Renal cortex interstitium (tissue), 15 donors: ENCODE measurements around the gene COA6. TPM values are rescaled to one million over a fixed set of nuclear protein-coding genes. Genes with fewer than 3 reads are reported as not detected.

Source experiments
- DNase-seq, 11 donors: peaks; one replicate each; pipeline ENCODE4 v3.0.0-alpha.2; 2013; ENCODE audit warnings: low read depth in 9 of 11, low spot score in 4 of 11; ENCODE audit errors: extremely low read depth in 1 of 11
- long read RNA-seq, 16 experiments: transcript quantifications; one replicate each; lab custom pipeline, GENCODE V29; 2026
- polyA plus RNA-seq, 3 donors: library from polyadenylated mRNA; unstranded; fragments of 120-200 nt; gene quantifications; one replicate each; pipeline ENCODE4 v1.2.1, GENCODE V29; 2013; ENCODE audit not compliant: insufficient read length in 3 of 3

Gene COA6, protein sequence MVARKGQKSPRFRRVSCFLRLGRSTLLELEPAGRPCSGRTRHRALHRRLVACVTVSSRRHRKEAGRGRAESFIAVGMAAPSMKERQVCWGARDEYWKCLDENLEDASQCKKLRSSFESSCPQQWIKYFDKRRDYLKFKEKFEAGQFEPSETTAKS
- 10 to 100 TPM; 34.2 to 36.0 (median 34.6) TPM for polyA plus RNA-seq
- long read RNA-seq, donor 1, transcript COA6-201 (2 exons, 1,013 nt), result minor isoform, 20 of 41 reads
- long read RNA-seq, donor 1, transcript COA6-203 (3 exons, 710 nt), result major isoform, 21 of 41 reads
- long read RNA-seq, donor 1, partial matches to known transcripts, result 0 of 41 reads
- long read RNA-seq, donor 1, other reads (novel, unspliced or antisense), result 0 of 41 reads
- long read RNA-seq, donor 2, transcript COA6-201 (2 exons, 1,013 nt), result minor isoform, 12 of 36 reads
- long read RNA-seq, donor 2, transcript COA6-203 (3 exons, 710 nt), result major isoform, 22 of 36 reads
- long read RNA-seq, donor 2, partial matches to known transcripts, result 0 of 36 reads
- long read RNA-seq, donor 2, other reads (novel, unspliced or antisense), result 0 of 36 reads
- long read RNA-seq, donor 3, transcript COA6-203 (3 exons, 710 nt), result major isoform, 33 of 48 reads
- long read RNA-seq, donor 3, transcript COA6-202 (3 exons, 641 nt), result minor isoform, 5 of 48 reads
- long read RNA-seq, donor 3, transcript COA6-201 (2 exons, 1,013 nt), result minor isoform, 10 of 48 reads
- long read RNA-seq, donor 3, partial matches to known transcripts, result 0 of 48 reads
- long read RNA-seq, donor 3, other reads (novel, unspliced or antisense), result 0 of 48 reads
- long read RNA-seq, donor 4, transcript COA6-201 (2 exons, 1,013 nt), result minor isoform, 12 of 35 reads
- long read RNA-seq, donor 4, transcript COA6-203 (3 exons, 710 nt), result major isoform, 19 of 35 reads
- long read RNA-seq, donor 4, partial matches to known transcripts, result 0 of 35 reads
- long read RNA-seq, donor 4, other reads (novel, unspliced or antisense), result 0 of 35 reads
- long read RNA-seq, donor 5, result 0 reads
- long read RNA-seq, donor 6, transcript COA6-201 (2 exons, 1,013 nt), result minor isoform, 6 of 36 reads
- long read RNA-seq, donor 6, transcript COA6-202 (3 exons, 641 nt), result minor isoform, 5 of 36 reads
- long read RNA-seq, donor 6, transcript COA6-203 (3 exons, 710 nt), result major isoform, 25 of 36 reads
- long read RNA-seq, donor 6, partial matches to known transcripts, result 0 of 36 reads
- long read RNA-seq, donor 6, other reads (novel, unspliced or antisense), result 0 of 36 reads
- long read RNA-seq, donor 7, transcript COA6-203 (3 exons, 710 nt), result major isoform, 40 of 62 reads
- long read RNA-seq, donor 7, transcript COA6-201 (2 exons, 1,013 nt), result minor isoform, 21 of 62 reads
- long read RNA-seq, donor 7, partial matches to known transcripts, result 0 of 62 reads
- long read RNA-seq, donor 7, other reads (novel, unspliced or antisense), result 0 of 62 reads
- long read RNA-seq, donor 8, transcript COA6-203 (3 exons, 710 nt), result major isoform, 55 of 117 reads
- long read RNA-seq, donor 8, transcript COA6-202 (3 exons, 641 nt), result minor isoform, 9 of 117 reads
- long read RNA-seq, donor 8, transcript COA6-201 (2 exons, 1,013 nt), result minor isoform, 42 of 117 reads
- long read RNA-seq, donor 8, partial matches to known transcripts, result 11 of 117 reads
- long read RNA-seq, donor 8, other reads (novel, unspliced or antisense), result 0 of 117 reads
- long read RNA-seq, donor 9, transcript COA6-201 (2 exons, 1,013 nt), result minor isoform, 8 of 49 reads
- long read RNA-seq, donor 9, transcript COA6-203 (3 exons, 710 nt), result major isoform, 40 of 49 reads
- long read RNA-seq, donor 9, partial matches to known transcripts, result 0 of 49 reads
- long read RNA-seq, donor 9, other reads (novel, unspliced or antisense), result 0 of 49 reads
- long read RNA-seq, donor 10, transcript COA6-201 (2 exons, 1,013 nt), result minor isoform, 20 of 49 reads
- long read RNA-seq, donor 10, transcript COA6-203 (3 exons, 710 nt), result major isoform, 25 of 49 reads
- long read RNA-seq, donor 10, partial matches to known transcripts, result 0 of 49 reads
- long read RNA-seq, donor 10, other reads (novel, unspliced or antisense), result 0 of 49 reads
- long read RNA-seq, donor 11, transcript COA6-203 (3 exons, 710 nt), result major isoform, 21 of 28 reads
- long read RNA-seq, donor 11, transcript COA6-201 (2 exons, 1,013 nt), result minor isoform, 7 of 28 reads
- long read RNA-seq, donor 11, partial matches to known transcripts, result 0 of 28 reads
- long read RNA-seq, donor 11, other reads (novel, unspliced or antisense), result 0 of 28 reads
- long read RNA-seq, donor 12, transcript COA6-203 (3 exons, 710 nt), result major isoform, 16 of 23 reads
- long read RNA-seq, donor 12, transcript COA6-201 (2 exons, 1,013 nt), result minor isoform, 7 of 23 reads
- long read RNA-seq, donor 12, partial matches to known transcripts, result 0 of 23 reads
- long read RNA-seq, donor 12, other reads (novel, unspliced or antisense), result 0 of 23 reads
- long read RNA-seq, donor 13, transcript COA6-201 (2 exons, 1,013 nt), result minor isoform, 18 of 97 reads
- long read RNA-seq, donor 13, transcript COA6-202 (3 exons, 641 nt), result minor isoform, 6 of 97 reads
- long read RNA-seq, donor 13, transcript COA6-203 (3 exons, 710 nt), result major isoform, 67 of 97 reads
- long read RNA-seq, donor 13, partial matches to known transcripts, result 6 of 97 reads
- long read RNA-seq, donor 13, other reads (novel, unspliced or antisense), result 0 of 97 reads
- long read RNA-seq, donor 14, transcript COA6-203 (3 exons, 710 nt), result major isoform, 32 of 49 reads
- long read RNA-seq, donor 14, transcript COA6-201 (2 exons, 1,013 nt), result minor isoform, 13 of 49 reads
- long read RNA-seq, donor 14, partial matches to known transcripts, result 0 of 49 reads
- long read RNA-seq, donor 14, other reads (novel, unspliced or antisense), result 0 of 49 reads
- long read RNA-seq, donor 15, transcript COA6-203 (3 exons, 710 nt), result major isoform, 17 of 21 reads
- long read RNA-seq, donor 15, partial matches to known transcripts, result 0 of 21 reads
- long read RNA-seq, donor 15, other reads (novel, unspliced or antisense), result 0 of 21 reads
- long read RNA-seq, donor 16, transcript COA6-201 (2 exons, 1,013 nt), result minor isoform, 21 of 110 reads
- long read RNA-seq, donor 16, transcript COA6-202 (3 exons, 641 nt), result minor isoform, 6 of 110 reads
- long read RNA-seq, donor 16, transcript COA6-203 (3 exons, 710 nt), result major isoform, 83 of 110 reads
- long read RNA-seq, donor 16, partial matches to known transcripts, result 0 of 110 reads
- long read RNA-seq, donor 16, other reads (novel, unspliced or antisense), result 0 of 110 reads

DNA sequence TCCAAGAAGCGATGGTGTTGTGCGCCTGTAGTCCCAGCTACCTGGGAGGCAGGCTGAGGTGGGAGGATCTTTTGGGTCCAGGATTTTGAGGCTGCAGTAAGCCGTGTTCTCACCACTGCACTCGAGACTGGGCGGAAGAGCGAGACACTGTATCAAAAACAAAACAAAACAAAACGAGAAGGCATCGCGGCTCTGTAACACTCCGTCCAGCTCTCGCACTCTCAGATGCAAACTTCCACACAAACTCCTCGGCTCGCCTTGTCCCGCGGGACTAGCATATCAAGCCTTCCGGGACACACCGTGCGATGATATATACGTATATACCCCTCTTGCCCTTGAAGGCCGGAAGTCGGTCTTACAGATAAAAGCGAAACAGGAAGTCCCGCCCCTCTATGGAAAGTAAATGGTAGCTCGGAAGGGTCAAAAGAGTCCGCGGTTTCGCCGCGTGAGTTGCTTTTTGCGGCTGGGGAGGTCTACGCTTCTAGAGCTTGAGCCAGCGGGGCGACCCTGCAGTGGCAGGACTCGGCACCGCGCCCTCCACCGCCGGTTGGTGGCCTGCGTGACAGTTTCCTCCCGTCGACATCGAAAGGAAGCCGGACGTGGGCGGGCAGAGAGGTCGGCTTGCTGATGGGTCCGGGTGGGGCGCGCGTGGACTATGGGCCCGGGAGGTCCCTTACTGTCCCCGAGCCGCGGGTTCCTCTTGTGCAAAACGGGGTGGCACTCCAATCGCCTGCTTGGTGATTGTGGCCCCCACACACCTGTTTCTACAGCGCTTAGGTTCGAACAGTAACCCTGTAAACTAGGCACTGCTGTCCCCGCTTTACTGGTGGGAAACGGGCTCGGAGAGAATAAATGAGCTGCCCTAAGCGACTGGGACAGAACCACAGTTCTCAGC lies at the start of gene COA6:
TSS of gene COA6 (plus strand) at position 393 of the 895 bp plus-strand sequence. CDS start at position 404, 11 bp downstream.
- peak; percentile 89 to 98 (median 94) for DNase-seq

GRCh38 chr1:234324821-234325220 lies 48.4 kb upstream of the COA6 start:
- no peak for DNase-seq

DNA sequence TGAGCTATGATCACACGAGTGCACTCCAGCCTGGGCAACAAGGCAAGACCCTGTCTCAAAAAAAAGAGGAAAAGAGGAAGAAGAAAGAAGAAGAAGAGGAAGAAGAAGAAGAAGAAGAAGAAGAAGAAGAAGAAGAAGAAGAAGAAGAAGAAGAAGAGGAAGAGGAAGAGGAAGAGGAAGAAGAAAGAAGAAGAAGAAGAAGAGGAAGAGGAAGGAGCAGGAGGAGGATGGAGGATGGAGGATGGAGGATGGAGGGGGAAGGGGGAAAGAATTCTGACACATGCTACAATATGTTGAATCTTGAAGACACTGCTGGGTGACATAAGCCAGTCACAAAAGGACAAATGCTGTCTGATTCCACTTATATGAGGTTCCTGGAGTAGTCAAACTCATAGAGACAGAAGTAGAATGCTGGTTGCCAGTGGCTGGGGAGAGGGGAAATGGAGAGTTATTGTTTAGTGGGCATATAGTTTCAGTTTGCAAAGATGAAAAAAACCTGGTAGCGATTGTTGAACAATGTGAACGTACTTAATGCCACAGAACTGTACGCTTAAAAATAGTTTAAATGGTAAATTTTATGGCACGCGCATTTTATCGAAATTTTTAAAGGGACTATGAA lies 47.3 kb upstream of the COA6 start:
- no peak for DNase-seq

DNA sequence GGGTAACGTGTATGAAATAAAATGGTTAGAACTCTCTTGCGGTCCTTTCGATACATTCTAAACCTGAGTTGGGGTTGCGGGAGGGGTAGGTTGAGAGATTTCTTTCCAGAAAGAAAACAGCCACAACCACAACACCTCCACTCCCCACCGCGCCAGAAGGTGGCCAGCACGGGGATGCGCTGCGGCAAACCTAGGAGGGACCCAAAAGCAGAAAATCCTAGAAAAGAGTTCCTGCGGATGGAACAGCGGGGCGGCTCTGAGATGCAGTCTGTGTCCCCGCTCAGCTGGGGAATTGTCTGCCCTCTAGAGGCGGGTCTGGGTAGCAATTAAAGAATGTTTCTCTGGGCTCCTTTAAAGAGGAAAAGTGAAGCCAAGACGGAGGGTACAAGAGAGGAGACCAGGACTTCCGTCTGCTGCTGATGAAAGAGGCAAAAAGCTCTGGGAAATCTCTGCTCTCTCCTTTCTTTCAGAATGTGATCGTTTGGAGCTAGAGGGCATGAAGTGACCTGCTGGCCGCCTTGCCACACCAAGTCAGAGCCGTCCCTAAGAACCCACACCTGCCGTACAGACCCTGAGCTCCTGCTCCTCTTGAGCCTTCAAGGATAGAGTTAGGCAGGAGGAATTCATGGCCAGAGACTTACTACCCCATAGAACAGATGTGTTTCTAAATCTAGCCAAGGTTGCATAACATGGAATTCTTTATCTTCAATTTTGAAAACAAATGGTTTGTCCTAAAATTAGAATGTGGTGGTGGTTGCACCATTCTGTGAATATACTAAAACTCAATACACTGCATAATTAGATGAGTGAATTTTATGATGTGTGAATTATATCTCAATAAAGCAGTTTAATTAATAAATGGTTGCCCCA lies 46.5 kb upstream of the COA6 start:
- peak in 6 of 11 donors; percentile 15 to 44 (median 36) for DNase-seq

GRCh38 chr1:234327577-234328164 lies 45.6 kb upstream of the COA6 start:
- DNase-seq, result no peak

- DNase-seq, result no peak
These were observed 42.4 kb upstream of the COA6 start for GRCh38 chr1:234330843-234331215.

GRCh38 chr1:234331507-234331906 lies 41.7 kb upstream of the COA6 start:
- DNase-seq, result no peak

DNA sequence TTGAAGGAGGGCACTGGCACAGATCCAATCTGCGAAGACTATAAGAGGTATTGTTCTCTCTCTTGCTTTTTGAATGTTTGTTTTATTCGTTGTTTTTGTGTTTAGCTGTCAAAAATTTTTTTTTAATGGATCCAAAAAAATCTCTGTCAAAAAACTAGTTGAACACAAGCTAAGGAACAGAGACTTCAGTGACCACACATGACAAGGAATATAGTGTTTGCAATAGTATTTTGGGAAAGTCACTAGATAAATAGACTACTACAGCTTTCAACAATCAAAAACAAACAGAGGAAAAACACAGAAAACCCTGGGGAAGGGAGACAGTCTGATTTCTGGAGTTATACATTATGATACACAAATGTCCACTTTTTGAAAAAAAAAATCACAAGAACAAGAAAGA lies 36.9 kb upstream of the COA6 start:
- DNase-seq, result no peak

DNA sequence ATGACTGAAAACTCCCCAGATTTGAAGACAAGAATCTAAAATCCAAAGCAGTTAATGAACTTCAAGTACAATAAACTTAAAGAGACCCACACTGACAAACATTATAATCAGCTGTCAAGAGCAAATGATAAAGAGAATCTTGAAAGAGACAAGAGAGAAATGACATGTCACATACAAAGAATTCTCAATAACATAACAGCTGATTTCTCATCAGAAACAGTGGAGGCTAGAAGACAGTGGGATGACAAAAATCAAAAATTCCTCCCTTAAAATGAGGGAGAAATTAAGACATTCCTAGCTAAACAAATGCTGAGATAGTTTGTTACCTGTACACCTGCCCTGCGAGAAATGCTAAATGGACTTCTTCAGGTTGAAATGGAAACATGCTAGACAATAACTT lies 36.0 kb upstream of the COA6 start:
- DNase-seq, result no peak

- DNase-seq, result no peak
These were observed 32.7 kb upstream of the COA6 start for GRCh38 chr1:234340528-234340927.

GRCh38 chr1:234342774-234343173 lies 30.5 kb upstream of the COA6 start:
- no peak for DNase-seq

DNA sequence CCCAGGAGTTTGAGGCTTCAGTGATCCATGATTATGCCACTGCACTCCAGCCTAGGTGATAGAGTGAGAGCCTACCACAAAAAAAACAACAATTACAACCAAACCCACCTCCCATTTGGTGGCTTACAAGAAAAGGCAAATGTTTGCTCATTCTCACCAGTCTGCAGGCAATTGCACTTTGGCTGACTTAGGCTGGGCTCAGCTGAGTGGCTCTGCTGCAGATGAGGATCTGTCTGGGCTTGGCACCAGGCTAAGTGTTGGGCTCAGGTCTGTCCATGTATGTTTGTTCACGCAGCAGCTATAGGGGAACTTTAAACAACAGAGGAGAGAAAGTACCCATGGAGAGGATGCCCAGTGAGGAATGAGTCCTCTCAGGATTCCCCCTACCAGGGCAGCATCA lies 28.0 kb upstream of the COA6 start:
- DNase-seq, result no peak

GRCh38 chr1:234348964-234349363 lies 24.3 kb upstream of the COA6 start:
- DNase-seq, result no peak
